ENCODE measurements around the gene TMEM94. TPM values are rescaled to one million over a fixed set of nuclear protein-coding genes. Genes with fewer than 3 reads are reported as not detected.

Gene TMEM94
- total and polyA plus RNA-seq, 2 of the 4 experiments (the other 2 are of a cell fraction), result 8.4 to 64.7 TPM

GRCh38 chr17:75439287-75439686, 17.1 kb upstream of the TMEM94 start:
- Histone ChIP-seq H3K4me2 (ENCODE audit: low read depth, low read length) (no peak overlapping the region), H2BK20ac (ENCODE audit: low read depth, low read length) (no peak overlapping the region), H3K14ac (replicated peaks; ENCODE audit: low read depth, low read length) (no peak overlapping the region), H2AK5ac (ENCODE audit: low read depth, low read length) (0 out of 2 replicates have a peak overlapping the region, but pooled peaks have one; percentile 1), H3K27me3 (ENCODE audit: control insufficient read depth, insufficient read depth, low read length) (no peaks in the 10 kb centered on the region), H3K18ac (ENCODE audit: low read depth, low read length) (no peak overlapping the region), H3K4ac (ENCODE audit: low read depth, low read length) (no peak overlapping the region), H2BK120ac (ENCODE audit: low read depth, low read length) (no peak overlapping the region), H3K9me3 (ENCODE audit: control insufficient read depth, insufficient read depth, low read length) (no peaks in the 10 kb centered on the region), H3K56ac (ENCODE audit: extremely low read depth, insufficient read depth, low read length) (no peak overlapping the region), H3K9me1 (ENCODE audit: insufficient read depth, low read length) (peaks cover 4% of the 10 kb centered on the region; the same call in 1 of the 2 replicates), H3K27ac (ENCODE audit: insufficient read depth, low read length) (no peak overlapping the region), H3K23ac (ENCODE audit: low read depth, low read length) (no peak overlapping the region), H3K9ac (ENCODE audit: low read depth, low read length) (no peak overlapping the region), H3K79me1 (ENCODE audit: low read depth in 1 of 2, low read length in 2 of 2) (no peaks in the 10 kb centered on the region), H2AK9ac (replicated peaks; ENCODE audit: low read depth, low read length, poor library complexity) (no peak overlapping the region), H3K4me1 (ENCODE audit: control insufficient read depth, insufficient read depth, low read length) (peaks cover 5% of the 10 kb centered on the region), H3K36me3 (ENCODE audit: control insufficient read depth, insufficient read depth, low read length) (no peaks in the 10 kb centered on the region), H2AFZ (replicated peaks; ENCODE audit: low read length, poor library complexity) (no peak overlapping the region), H4K5ac (ENCODE audit: low read depth, low read length) (no peak overlapping the region), H3K4me3 (ENCODE audit: insufficient read depth, low read depth, low read length) (no peak overlapping the region), H2BK15ac (ENCODE audit: low read depth, low read length) (no peak overlapping the region), H4K91ac (ENCODE audit: insufficient read depth, low read depth, low read length) (no peak overlapping the region), H4K20me1 (ENCODE audit: insufficient read depth, low read length) (no peaks in the 10 kb centered on the region), H2BK5ac (ENCODE audit: low read depth, low read length, poor library complexity, severe bottlenecking) (no peak overlapping the region), H4K8ac (ENCODE audit: low read depth in 2 of 2, low read length in 2 of 2) (no peak overlapping the region)
- dilution Hi-C loops (cut with HindIII; ENCODE audit: low sequenced_read_pairs, unreplicated experiment) (no loop called here), in situ Hi-C loops (cut with MboI; ENCODE audit: low sequenced_read_pairs) (no loop called here), intact Hi-C loops (cut with micrococcal nuclease) (no loop called here)
- TF ChIP-seq RCOR1 (IDR thresholded peaks at IDR 0.05; ENCODE audit: insufficient replicate concordance, low read length) (no peak), CHD1 (IDR thresholded peaks at IDR 0.05; ENCODE audit: low read depth, low read length) (no peak), MXI1 (IDR thresholded peaks at IDR 0.05; ENCODE audit: borderline replicate concordance, low read depth, low read length) (no peak), NFE2L2 (IDR thresholded peaks at IDR 0.05; ENCODE audit: low read depth, low read length) (no peak), CEBPB (IDR thresholded peaks at IDR 0.05; ENCODE audit: low read depth, low read length) (no peak), RFX5 (IDR thresholded peaks at IDR 0.05; ENCODE audit: low read depth, low read length) (no peak), ELK1 (IDR thresholded peaks at IDR 0.05; ENCODE audit: borderline replicate concordance, low read depth, low read length) (no peak), FOS (IDR thresholded peaks at IDR 0.05; ENCODE audit: low read depth, low read length) (no peak), BHLHE40 (IDR thresholded peaks at IDR 0.05; ENCODE audit: low read depth, low read length) (no peak), MAZ (IDR thresholded peaks at IDR 0.05; ENCODE audit: borderline replicate concordance, low read depth, low read length) (no peak), POLR2A (IDR thresholded peaks at IDR 0.05; ENCODE audit: low read depth, low read length) (no peak), CTCF (conservative IDR thresholded peaks at IDR 0.05; ENCODE audit: low read depth, low read length) (no peak), MAFK (IDR thresholded peaks at IDR 0.05; ENCODE audit: low read depth, low read length) (no peak)
- TF ChIP-seq, protein P1, sequence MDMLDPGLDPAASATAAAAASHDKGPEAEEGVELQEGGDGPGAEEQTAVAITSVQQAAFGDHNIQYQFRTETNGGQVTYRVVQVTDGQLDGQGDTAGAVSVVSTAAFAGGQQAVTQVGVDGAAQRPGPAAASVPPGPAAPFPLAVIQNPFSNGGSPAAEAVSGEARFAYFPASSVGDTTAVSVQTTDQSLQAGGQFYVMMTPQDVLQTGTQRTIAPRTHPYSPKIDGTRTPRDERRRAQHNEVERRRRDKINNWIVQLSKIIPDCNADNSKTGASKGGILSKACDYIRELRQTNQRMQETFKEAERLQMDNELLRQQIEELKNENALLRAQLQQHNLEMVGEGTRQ (IDR thresholded peaks at IDR 0.05; ENCODE audit: low read depth, low read length), result no peak
- WGBS, 2 experiments (ENCODE audit: extremely low coverage in 2 of 2, insufficient read length in 1 of 2), result no CpG with 5 or more reads among the region's 2 CpGs
- POLR2A ChIA-PET (ENCODE audit: unreplicated experiment), result no interaction called here
- no peak for ATAC-seq (ENCODE audit: low read depth)
- no peak for DNase-seq
- no TSS peak for BruUV-seq (replicated peaks)
- CTCF ChIA-PET, result no interaction called here

All from IMR-90 (cell line).